Parathyroid adenoma (tissue), 2 donors: ENCODE data around the gene NEU4.
"Not testable (repeated sequence)": the region's sequence is repeated elsewhere in the genome, so short reads cannot be mapped to it uniquely, and the experiment has no call there.

Source experiments
- H2AFZ ChIP-seq: fragments of 300-600 bp; sonication (generic); one replicate; pipeline ENCODE4 v1.7.0; 2017; ENCODE audit warnings: antibody characterized with exemption, mild to moderate bottlenecking
- H3K27ac ChIP-seq: fragments of 300-600 bp; sonication (generic); one replicate; pipeline ENCODE4 v1.7.0; 2017
- H3K27me3 ChIP-seq: fragments of 300-600 bp; sonication (generic); one replicate; pipeline ENCODE4 v1.7.0; 2017; ENCODE audit warnings: low read length; ENCODE audit not compliant: control insufficient read depth, insufficient read depth
- H3K36me3 ChIP-seq: fragments of 300-600 bp; sonication (generic); one replicate; pipeline ENCODE4 v1.7.0; 2017; ENCODE audit warnings: low read length; ENCODE audit not compliant: control insufficient read depth, insufficient read depth
- H3K4me1 ChIP-seq: fragments of 300-600 bp; sonication (generic); one replicate; pipeline ENCODE4 v1.7.0; 2017; ENCODE audit warnings: control low read depth
- H3K4me2 ChIP-seq: fragments of 300-600 bp; sonication (generic); one replicate; pipeline ENCODE4 v1.7.0; 2017; ENCODE audit warnings: low read length
- H3K4me3 ChIP-seq: fragments of 300-600 bp; sonication (generic); one replicate; pipeline ENCODE4 v1.7.0; 2017; ENCODE audit warnings: low read depth, low read length
- H3K79me2 ChIP-seq: fragments of 300-600 bp; sonication (generic); one replicate; pipeline ENCODE4 v1.7.0; 2017; ENCODE audit warnings: control low read depth
- H3K9ac ChIP-seq: fragments of 300-600 bp; sonication (generic); one replicate; pipeline ENCODE4 v1.7.0; 2017; ENCODE audit warnings: mild to moderate bottlenecking
- H3K9me3 ChIP-seq: fragments of 300-600 bp; sonication (generic); one replicate; pipeline ENCODE4 v1.7.0; 2017; ENCODE audit warnings: low read length; ENCODE audit not compliant: control insufficient read depth
- TF ChIP-seq, protein P1 (sequence below): fragments of 300-600 bp; sonication (generic); IDR thresholded peaks from one replicate; pipeline ENCODE4 v1.7.0; 2017; ENCODE audit warnings: antibody characterized with exemption, mild to moderate bottlenecking
- donor health status: primary hyperparathyroidism.

The NEU4 gene, protein sequence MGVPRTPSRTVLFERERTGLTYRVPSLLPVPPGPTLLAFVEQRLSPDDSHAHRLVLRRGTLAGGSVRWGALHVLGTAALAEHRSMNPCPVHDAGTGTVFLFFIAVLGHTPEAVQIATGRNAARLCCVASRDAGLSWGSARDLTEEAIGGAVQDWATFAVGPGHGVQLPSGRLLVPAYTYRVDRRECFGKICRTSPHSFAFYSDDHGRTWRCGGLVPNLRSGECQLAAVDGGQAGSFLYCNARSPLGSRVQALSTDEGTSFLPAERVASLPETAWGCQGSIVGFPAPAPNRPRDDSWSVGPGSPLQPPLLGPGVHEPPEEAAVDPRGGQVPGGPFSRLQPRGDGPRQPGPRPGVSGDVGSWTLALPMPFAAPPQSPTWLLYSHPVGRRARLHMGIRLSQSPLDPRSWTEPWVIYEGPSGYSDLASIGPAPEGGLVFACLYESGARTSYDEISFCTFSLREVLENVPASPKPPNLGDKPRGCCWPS

DNA sequence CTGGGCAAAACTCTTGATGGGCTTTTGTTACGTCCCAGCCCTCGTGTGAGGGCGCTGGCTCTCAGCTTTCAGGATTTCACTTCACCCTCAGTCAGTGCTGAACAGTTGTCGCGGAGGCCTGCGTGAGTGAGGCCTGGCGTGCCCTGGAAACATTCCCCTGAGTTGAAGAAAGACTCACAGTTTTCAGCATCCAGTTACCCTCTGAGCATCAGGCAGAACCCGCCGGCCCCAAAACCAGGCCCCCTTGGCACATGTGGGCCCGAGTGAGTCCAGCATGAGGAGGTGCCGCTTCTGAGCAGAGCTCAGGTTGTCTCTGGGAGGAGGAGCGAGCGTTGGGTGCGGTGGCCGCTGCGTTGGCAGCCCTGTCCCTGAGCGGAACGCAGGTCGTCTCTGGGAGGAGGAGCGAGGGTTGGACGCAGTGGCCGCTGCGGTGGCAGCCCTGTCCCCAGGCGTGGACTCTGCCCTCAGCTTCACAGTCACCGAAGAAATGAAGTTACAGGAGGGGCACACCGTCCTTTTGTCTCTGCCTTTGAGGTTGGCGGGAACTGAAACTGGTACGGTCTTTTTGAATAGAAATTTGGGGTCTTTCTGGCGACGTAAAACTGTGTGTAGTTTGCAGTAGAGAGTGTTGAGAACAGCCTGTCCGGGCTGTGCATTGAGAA lies at the start of gene NEU4:
Gene NEU4, plus strand, starts transcription at position 473 of the 662 bp plus-strand sequence. CDS start 5,292 bp downstream, outside the sequence.
- Histone ChIP-seq H3K4me2 (no peak within 1 kb of the TSS), H3K9me3 (no peaks in the 10 kb centered on the region), H3K36me3 (no peaks in the 10 kb centered on the region), H3K79me2 (no peaks in the 10 kb centered on the region), H3K9ac (no peak within 1 kb of the TSS), H3K4me3 (no peak within 1 kb of the TSS), H3K27me3 (no peaks in the 10 kb centered on the region), H3K4me1 (peaks cover 2% of the 10 kb centered on the region), H3K27ac (no peak within 1 kb of the TSS), H2AFZ (no peak within 1 kb of the TSS)
- TF ChIP-seq, protein P1, sequence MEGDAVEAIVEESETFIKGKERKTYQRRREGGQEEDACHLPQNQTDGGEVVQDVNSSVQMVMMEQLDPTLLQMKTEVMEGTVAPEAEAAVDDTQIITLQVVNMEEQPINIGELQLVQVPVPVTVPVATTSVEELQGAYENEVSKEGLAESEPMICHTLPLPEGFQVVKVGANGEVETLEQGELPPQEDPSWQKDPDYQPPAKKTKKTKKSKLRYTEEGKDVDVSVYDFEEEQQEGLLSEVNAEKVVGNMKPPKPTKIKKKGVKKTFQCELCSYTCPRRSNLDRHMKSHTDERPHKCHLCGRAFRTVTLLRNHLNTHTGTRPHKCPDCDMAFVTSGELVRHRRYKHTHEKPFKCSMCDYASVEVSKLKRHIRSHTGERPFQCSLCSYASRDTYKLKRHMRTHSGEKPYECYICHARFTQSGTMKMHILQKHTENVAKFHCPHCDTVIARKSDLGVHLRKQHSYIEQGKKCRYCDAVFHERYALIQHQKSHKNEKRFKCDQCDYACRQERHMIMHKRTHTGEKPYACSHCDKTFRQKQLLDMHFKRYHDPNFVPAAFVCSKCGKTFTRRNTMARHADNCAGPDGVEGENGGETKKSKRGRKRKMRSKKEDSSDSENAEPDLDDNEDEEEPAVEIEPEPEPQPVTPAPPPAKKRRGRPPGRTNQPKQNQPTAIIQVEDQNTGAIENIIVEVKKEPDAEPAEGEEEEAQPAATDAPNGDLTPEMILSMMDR, result no peak

DNA sequence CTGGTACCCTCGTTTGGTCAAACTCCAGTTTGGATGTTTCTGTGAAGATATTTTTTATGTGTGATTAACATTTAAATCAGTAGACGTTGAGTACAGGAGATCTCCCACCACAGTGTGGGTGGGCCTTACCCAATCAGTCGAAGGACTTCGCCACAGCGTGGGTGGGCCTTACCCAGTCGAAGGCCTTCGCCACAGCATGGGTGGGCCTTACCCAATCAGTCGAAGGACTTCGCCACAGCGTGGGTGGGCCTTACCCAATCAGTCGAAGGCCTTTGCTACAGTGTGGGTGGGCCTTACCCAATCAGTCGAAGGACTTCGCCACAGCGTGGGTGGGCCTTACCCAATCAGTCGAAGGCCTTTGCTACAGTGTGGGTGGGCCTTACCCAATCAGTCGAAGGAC lies 49.1 kb upstream of the NEU4 start:
- H3K36me3 ChIP-seq, result not testable (repeated sequence)

DNA sequence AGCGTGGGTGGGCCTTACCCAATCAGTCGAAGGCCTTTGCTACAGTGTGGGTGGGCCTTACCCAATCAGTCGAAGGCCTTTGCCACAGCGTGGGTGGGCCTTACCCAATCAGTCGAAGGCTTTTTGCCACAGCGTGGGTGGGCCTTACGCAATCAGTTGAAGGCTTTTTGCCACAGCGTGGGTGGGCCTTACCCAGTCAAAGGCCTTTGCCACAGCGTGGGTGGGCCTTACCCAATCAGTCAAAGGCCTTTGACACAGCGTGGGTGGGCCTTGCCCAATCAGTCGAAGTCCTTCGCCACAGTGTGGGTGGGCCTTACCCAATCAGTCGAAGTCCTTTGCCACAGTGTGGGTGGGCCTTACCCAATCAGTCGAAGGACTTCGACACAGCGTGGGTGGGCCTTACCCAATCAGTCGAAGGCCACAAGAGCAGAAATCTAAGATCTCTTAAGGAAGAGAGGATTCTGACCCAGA lies 48.7 kb upstream of the NEU4 start:
- Histone ChIP-seq H3K79me2 (no peaks in the 10 kb centered on the region), H3K27me3 (no peaks in the 10 kb centered on the region), H3K4me1 (peaks cover 12% of the 10 kb centered on the region), H3K9me3 (no peaks in the 10 kb centered on the region), H2AFZ (no peak overlapping the region), H3K9ac (no peak overlapping the region), H3K36me3 (no peaks in the 10 kb centered on the region), H3K27ac (no peak overlapping the region), H3K4me3 (no peak overlapping the region), H3K4me2 (no peak overlapping the region)
- TF ChIP-seq, protein P1, result no peak

More for the DNA sequence above, 49.1 kb upstream of the NEU4 start:
- Histone ChIP-seq H3K4me1 (peaks cover 12% of the 10 kb centered on the region), H3K27ac (peak overlapping the region; percentile 66), H3K4me2 (peak overlapping the region; percentile 44), H3K4me3 (peak overlapping the region; percentile 19)
- H3K27me3 ChIP-seq, H2AFZ ChIP-seq, H3K9me3 ChIP-seq, H3K9ac ChIP-seq, H3K79me2 ChIP-seq: not testable (repeated sequence)

DNA sequence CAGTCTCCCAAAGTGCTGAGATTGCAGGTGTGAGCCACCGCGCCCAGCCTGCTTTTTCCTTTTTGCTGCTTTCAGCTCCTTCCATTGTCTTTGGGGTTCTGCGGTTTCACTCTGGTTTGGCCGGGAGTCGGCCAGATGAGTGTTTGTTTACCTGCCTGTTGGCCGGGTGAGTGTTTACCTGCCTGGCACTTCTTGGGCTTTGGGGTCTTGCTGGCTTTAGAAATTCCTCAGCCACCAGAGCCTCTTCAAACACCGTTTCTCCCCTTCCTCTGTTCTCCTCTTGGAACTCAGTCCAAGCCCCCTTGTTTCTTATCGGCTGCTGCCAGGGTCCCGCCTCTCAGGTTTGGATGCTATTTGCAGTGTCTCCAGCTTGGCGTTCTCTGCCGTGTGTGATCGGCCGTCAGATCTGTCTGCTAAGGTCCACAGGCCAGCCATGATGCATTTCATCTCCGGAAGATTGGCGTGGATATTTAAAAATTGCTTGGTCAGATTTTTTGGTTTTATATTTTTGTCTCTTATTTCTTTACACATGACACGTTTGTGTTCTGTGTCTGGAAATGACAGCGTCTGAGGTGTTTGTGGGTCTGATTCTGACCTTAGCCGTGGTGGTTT lies 46.6 kb upstream of the NEU4 start:
- Histone ChIP-seq H3K27ac (no peak overlapping the region), H3K9me3 (no peaks in the 10 kb centered on the region), H3K9ac (no peak overlapping the region), H3K36me3 (no peaks in the 10 kb centered on the region), H3K4me1 (peaks cover 12% of the 10 kb centered on the region), H3K4me2 (peak overlapping the region; percentile 66), H3K79me2 (no peaks in the 10 kb centered on the region), H2AFZ (peak overlapping the region; percentile 30), H3K27me3 (no peaks in the 10 kb centered on the region), H3K4me3 (peak overlapping the region; percentile 42)
- TF ChIP-seq, protein P1, result no peak

DNA sequence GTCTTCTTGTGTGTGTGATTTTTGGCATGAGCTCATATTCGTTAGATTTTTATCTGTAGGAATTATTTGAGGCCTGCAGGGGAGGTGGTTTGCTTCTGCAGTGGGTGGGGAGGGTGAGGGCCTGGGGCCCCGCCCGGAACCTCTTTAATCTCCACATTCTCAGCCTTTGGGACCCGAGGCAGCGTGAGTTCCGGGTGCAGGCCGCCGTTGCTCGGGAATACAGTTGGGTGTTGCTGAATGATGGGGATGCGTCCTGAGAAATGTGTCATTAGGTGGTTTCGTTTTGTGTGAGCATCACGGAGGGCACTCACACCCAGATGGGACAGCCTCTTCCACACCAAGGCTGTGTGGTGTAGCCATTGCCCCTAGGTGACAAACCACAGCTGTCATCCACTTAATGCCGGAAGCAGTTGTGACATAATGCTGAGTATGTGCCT lies 46.0 kb upstream of the NEU4 start:
- H3K79me2 ChIP-seq, result no peaks in the 10 kb centered on the region
- no peaks in the 10 kb centered on the region for H3K36me3 ChIP-seq
- H3K9me3 ChIP-seq, result no peaks in the 10 kb centered on the region
- H3K4me2 ChIP-seq, result peak overlapping the region; percentile 66
- no peaks in the 10 kb centered on the region for H3K27me3 ChIP-seq
- H3K9ac ChIP-seq, result no peak overlapping the region
- H3K4me3 ChIP-seq, result peak overlapping the region; percentile 42
- peaks cover 12% of the 10 kb centered on the region for H3K4me1 ChIP-seq
- no peak overlapping the region for H3K27ac ChIP-seq
- TF ChIP-seq, protein P1, result no peak
- H2AFZ ChIP-seq, result no peak overlapping the region
